Measurements from ENCODE around the gene MED15. TPM values are rescaled to one million over a fixed set of nuclear protein-coding genes. Genes with fewer than 3 reads are reported as not detected.
A peak's percentile ranks its signal among the peaks of the same experiment; 100 is the strongest.

The MED15 gene
- total RNA-seq, 1 experiment from 2014 or later: 94.7 TPM

DNA sequence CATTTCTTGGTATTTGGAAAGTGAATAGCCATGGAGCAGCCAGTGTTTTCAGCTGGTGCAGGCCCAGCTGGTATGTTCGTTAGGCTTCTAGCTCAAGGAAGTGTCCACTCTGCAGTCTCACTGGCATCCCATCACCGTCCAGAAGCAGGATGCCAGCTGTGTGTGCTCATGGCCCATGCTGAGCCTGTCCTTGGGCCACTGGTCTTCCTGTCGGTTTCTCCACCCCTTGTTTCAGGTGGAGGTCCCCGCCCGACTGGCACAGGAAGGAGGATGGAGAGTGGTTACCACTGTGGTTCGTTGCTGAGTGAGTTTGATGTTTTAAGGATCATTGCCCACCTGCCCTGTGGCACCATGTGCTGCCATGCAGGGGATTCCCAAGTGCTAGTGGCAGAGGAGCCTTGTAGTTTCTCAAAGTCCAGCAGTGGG lies 63.7 kb downstream of the MED15 start:
- H3K27ac Mint-ChIP-seq (ENCODE audit: unreplicated experiment): no peak overlapping the region
- H3K36me3 ChIP-seq (ENCODE audit: control insufficient read depth, insufficient read depth, low read length): peaks cover 12% of the 10 kb centered on the region
- CTCF ChIA-PET: no interaction called here

DNA sequence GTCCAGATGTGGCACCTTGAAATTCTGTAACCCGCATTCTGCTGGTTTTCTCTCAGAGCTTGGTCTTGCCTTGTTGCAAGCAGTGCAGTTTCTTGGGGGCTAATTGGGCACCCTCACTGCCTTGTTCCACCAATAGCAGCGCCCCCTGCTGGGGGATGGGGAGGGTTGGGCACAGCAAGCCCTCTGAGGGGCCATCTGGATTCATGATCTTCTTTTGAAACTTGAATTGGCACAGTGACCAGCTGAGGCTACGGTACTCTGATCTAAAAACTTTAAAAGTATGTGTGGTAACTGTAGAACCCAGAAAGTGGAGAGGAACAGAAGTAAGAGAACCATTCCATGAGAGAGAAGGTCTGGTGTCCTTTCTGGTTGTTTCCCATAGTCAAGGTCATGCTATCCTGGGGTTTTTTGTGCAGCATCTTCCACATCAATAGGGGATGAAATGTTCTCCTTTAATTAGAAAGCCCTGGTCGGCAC lies 64.2 kb downstream of the MED15 start:
- Histone ChIP-seq H3K4me3 (ENCODE audit: low read depth, low read length) (no peak overlapping the region), H3K4me1 (peaks cover 13% of the 10 kb centered on the region), H3K9me3 (no peaks in the 10 kb centered on the region), H3K36me3 (ENCODE audit: control insufficient read depth, insufficient read depth, low read length) (peaks cover 12% of the 10 kb centered on the region), H3K27me3 (replicated peaks; ENCODE audit: control insufficient read depth, insufficient read depth, low read length) (no peaks in the 10 kb centered on the region)
- peaks cover 6% of the 10 kb centered on the region for H3K4me1 Mint-ChIP-seq (ENCODE audit: low read depth, unreplicated experiment)
- CTCF ChIA-PET: no interaction called here
- H3K27ac Mint-ChIP-seq (ENCODE audit: unreplicated experiment): no peak overlapping the region
- DNase-seq: peak in 1 of 2 experiments; percentile 43
- intact Hi-C loops (cut with micrococcal nuclease; ENCODE audit: unreplicated experiment): no loop called here
- H3K36me3 Mint-ChIP-seq (ENCODE audit: insufficient read depth, unreplicated experiment): peaks cover 86% of the 10 kb centered on the region
- POLR2A ChIA-PET: no interaction called here
- no peaks in the 10 kb centered on the region for H3K9me3 Mint-ChIP-seq (ENCODE audit: unreplicated experiment)
- TF ChIP-seq, protein P1, sequence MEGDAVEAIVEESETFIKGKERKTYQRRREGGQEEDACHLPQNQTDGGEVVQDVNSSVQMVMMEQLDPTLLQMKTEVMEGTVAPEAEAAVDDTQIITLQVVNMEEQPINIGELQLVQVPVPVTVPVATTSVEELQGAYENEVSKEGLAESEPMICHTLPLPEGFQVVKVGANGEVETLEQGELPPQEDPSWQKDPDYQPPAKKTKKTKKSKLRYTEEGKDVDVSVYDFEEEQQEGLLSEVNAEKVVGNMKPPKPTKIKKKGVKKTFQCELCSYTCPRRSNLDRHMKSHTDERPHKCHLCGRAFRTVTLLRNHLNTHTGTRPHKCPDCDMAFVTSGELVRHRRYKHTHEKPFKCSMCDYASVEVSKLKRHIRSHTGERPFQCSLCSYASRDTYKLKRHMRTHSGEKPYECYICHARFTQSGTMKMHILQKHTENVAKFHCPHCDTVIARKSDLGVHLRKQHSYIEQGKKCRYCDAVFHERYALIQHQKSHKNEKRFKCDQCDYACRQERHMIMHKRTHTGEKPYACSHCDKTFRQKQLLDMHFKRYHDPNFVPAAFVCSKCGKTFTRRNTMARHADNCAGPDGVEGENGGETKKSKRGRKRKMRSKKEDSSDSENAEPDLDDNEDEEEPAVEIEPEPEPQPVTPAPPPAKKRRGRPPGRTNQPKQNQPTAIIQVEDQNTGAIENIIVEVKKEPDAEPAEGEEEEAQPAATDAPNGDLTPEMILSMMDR (IDR thresholded peaks at IDR 0.05; ENCODE audit: insufficient read depth in 1 of 2, low read depth in 1 of 2, low read length in 1 of 2, severe bottlenecking in 1 of 2, unreplicated experiment in 1 of 2): peak; percentile 62 to 69
- no TSS peak for BruUV-seq (replicated peaks)
- H3K4me3 Mint-ChIP-seq (ENCODE audit: unreplicated experiment): no peak overlapping the region
- no peaks in the 10 kb centered on the region for H3K27me3 Mint-ChIP-seq (ENCODE audit: insufficient read depth, unreplicated experiment)

More for the DNA sequence above, 63.7 kb downstream of the MED15 start:
- TF ChIP-seq, protein P1 (IDR thresholded peaks at IDR 0.05; ENCODE audit: insufficient read depth in 1 of 2, low read depth in 1 of 2, low read length in 1 of 2, severe bottlenecking in 1 of 2, unreplicated experiment in 1 of 2): no peak
- Mint-ChIP-seq H3K4me3 (ENCODE audit: unreplicated experiment) (no peak overlapping the region), H3K4me1 (ENCODE audit: low read depth, unreplicated experiment) (peaks cover 6% of the 10 kb centered on the region), H3K27me3 (ENCODE audit: insufficient read depth, unreplicated experiment) (no peaks in the 10 kb centered on the region), H3K36me3 (ENCODE audit: insufficient read depth, unreplicated experiment) (peaks cover 91% of the 10 kb centered on the region), H3K9me3 (ENCODE audit: unreplicated experiment) (no peaks in the 10 kb centered on the region)
- intact Hi-C loops (cut with micrococcal nuclease; ENCODE audit: unreplicated experiment): no loop called here
- DNase-seq: no peak
- Histone ChIP-seq H3K4me1 (peaks cover 13% of the 10 kb centered on the region), H3K27me3 (replicated peaks; ENCODE audit: control insufficient read depth, insufficient read depth, low read length) (no peaks in the 10 kb centered on the region), H3K4me3 (ENCODE audit: low read depth, low read length) (no peak overlapping the region), H3K9me3 (no peaks in the 10 kb centered on the region)
- no TSS peak for BruUV-seq (replicated peaks)
- POLR2A ChIA-PET: no interaction called here

DNA sequence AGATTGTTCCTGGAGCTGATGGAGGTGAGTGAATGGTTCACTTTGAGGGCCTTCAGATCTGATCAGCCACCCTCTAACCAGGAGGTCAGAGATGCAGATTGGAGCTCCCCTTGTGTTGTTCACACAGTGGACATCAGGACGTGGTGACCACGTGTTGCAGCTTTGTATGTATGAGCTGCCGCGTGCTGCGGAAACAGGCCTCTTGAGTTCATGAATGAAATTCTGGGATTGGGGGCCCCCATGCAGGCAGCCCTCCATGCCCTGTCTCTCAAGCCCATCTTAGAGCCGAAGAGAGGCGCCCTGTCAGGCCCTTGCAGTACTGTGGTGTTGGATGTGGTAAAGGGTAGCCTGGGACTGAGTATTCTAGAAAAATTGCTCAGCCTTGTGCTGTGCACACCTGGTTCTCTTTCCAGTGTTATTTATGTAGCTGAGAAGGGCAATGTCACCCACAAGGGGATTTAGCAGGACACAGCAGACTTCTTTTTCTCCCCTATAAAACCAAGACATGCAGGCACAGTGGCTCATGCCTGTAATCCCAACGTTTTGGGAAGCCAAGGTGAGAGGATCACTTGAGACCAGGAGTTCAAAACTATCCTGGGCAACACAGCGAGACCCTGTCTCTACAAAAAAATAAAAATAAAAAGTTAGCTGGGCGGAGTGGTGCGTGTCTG lies 64.9 kb downstream of the MED15 start:
- Mint-ChIP-seq H3K9me3 (ENCODE audit: unreplicated experiment) (no peaks in the 10 kb centered on the region), H3K27ac (ENCODE audit: unreplicated experiment) (no peak overlapping the region), H3K36me3 (ENCODE audit: insufficient read depth, unreplicated experiment) (peaks cover 79% of the 10 kb centered on the region), H3K4me3 (ENCODE audit: unreplicated experiment) (no peak overlapping the region), H3K4me1 (ENCODE audit: low read depth, unreplicated experiment) (peaks cover 3% of the 10 kb centered on the region), H3K27me3 (ENCODE audit: insufficient read depth, unreplicated experiment) (no peaks in the 10 kb centered on the region)
- intact Hi-C loops (cut with micrococcal nuclease; ENCODE audit: unreplicated experiment): no loop called here
- DNase-seq: no peak
- peaks cover 13% of the 10 kb centered on the region for H3K4me1 ChIP-seq
- CTCF ChIA-PET: interaction anchor here (0.6 kb wide), 1 partner anchor 355 kb away, joined by 5 read pairs; no protein-coding TSS in a partner anchor
- no peaks in the 10 kb centered on the region for H3K27me3 ChIP-seq (replicated peaks; ENCODE audit: control insufficient read depth, insufficient read depth, low read length)
- TF ChIP-seq, protein P1 (IDR thresholded peaks at IDR 0.05; ENCODE audit: insufficient read depth in 1 of 2, low read depth in 1 of 2, low read length in 1 of 2, severe bottlenecking in 1 of 2, unreplicated experiment in 1 of 2): no peak
- BruUV-seq (replicated peaks): no TSS peak
- no peaks in the 10 kb centered on the region for H3K9me3 ChIP-seq
- POLR2A ChIA-PET: no interaction called here
- H3K36me3 ChIP-seq (ENCODE audit: control insufficient read depth, insufficient read depth, low read length): peaks cover 12% of the 10 kb centered on the region
- no peak overlapping the region for H3K4me3 ChIP-seq (ENCODE audit: low read depth, low read length)

Measured in Caco-2 (cell line).